ENCODE data around the gene OPA3. TPM values are rescaled to one million over a fixed set of nuclear protein-coding genes. Genes with fewer than 3 reads are reported as not detected.
A peak's percentile ranks its signal among the peaks of the same experiment; 100 is the strongest.

The OPA3 gene
- total RNA-seq, 1 donor from 2014 or later: 5.1 TPM

- DNase-seq: peak; percentile 71
These were observed 13.8 kb upstream of the OPA3 start for GRCh38 chr19:45598267-45599001.

GRCh38 chr19:45597425-45598111 lies 13.0 kb upstream of the OPA3 start:
- no peak for DNase-seq

- peak; percentile 40 for DNase-seq
These were observed 11.2 kb upstream of the OPA3 start for GRCh38 chr19:45595814-45596213.

GRCh38 chr19:45593520-45593919 lies 8.9 kb upstream of the OPA3 start:
- DNase-seq: no peak

GRCh38 chr19:45592366-45592765 lies 7.8 kb upstream of the OPA3 start:
- DNase-seq: peak; percentile 44

- DNase-seq: no peak
These were observed 7.0 kb upstream of the OPA3 start for GRCh38 chr19:45591638-45592005.

- DNase-seq: peak; percentile 49
These were observed 6.5 kb upstream of the OPA3 start for GRCh38 chr19:45591004-45591637.

- DNase-seq: no peak
These were observed 5.8 kb upstream of the OPA3 start for GRCh38 chr19:45590300-45591003.

- DNase-seq: no peak
These were observed 5.2 kb upstream of the OPA3 start for GRCh38 chr19:45589768-45590167.

GRCh38 chr19:45587873-45588272 lies 3.3 kb upstream of the OPA3 start:
- no peak for DNase-seq

- no peak for DNase-seq
These were observed 566 bp upstream of the OPA3 start for GRCh38 chr19:45585158-45585577.

GRCh38 chr19:45581576-45581975 lies 3.0 kb downstream of the OPA3 start:
- DNase-seq: no peak

- no peak for DNase-seq
These were observed 5.7 kb downstream of the OPA3 start for GRCh38 chr19:45578861-45579260.

- DNase-seq: peak; percentile 34
These were observed 7.3 kb downstream of the OPA3 start for GRCh38 chr19:45577111-45577905.

- DNase-seq: no peak
These were observed 7.9 kb downstream of the OPA3 start for GRCh38 chr19:45576682-45577081.

GRCh38 chr19:45575216-45575615 lies 9.4 kb downstream of the OPA3 start:
- DNase-seq: no peak

GRCh38 chr19:45574526-45574925 lies 10.1 kb downstream of the OPA3 start:
- no peak for DNase-seq

GRCh38 chr19:45571457-45572220 lies 13.0 kb downstream of the OPA3 start:
- DNase-seq: no peak

GRCh38 chr19:45569619-45570421 lies 14.8 kb downstream of the OPA3 start:
- DNase-seq: peak; percentile 73

GRCh38 chr19:45568732-45569131 lies 15.9 kb downstream of the OPA3 start:
- DNase-seq: peak; percentile 81

GRCh38 chr19:45567609-45568008 lies 17.0 kb downstream of the OPA3 start:
- no peak for DNase-seq
